GF-D8 (cell line): ENCODE measurements around the gene LRRC10.

Experiments used
- DNase-seq: peaks from one replicate; lab custom pipeline; 2025; lab: John Stamatoyannopoulos, UW

Gene LRRC10

DNA sequence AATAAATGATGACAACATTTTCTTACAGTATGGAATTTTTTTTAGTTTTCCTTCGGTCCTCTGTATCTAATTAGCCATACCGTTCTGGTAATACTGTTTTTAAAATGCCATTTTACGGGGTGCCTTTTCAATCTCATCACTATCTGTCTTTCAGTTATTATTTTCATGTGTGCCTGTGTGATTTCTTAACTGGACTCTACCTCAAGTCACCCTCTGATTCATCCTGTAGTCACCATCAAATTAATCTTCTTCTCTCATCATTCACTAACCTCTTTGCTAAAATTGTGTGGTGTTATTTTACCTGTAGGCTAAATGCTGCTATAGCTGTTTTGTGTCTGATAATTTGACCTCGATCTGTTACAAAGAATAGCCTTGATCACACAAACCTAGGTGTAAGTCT, 41.5 kb downstream of the LRRC10 start:
- DNase-seq, result no peak

DNA sequence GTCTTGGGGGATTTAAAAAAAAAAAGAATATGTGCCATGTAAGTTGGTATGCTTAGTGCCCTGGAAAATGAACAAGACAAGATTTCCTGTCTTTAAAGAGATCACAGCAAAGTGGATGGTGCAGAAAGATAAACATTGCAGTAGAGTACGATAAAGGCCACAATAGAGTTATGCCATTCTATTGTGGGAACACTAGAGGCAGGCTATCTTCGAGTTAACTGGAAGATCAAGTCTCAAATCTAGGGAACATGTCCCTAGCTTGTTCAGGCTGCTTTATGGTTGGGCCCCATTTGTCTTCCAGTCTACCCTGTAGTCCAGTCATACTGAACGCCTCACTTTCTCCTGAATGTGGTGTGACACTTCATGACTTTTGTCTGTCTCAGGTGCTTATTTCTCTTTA, 44.1 kb downstream of the LRRC10 start:
- DNase-seq, result no peak

DNA sequence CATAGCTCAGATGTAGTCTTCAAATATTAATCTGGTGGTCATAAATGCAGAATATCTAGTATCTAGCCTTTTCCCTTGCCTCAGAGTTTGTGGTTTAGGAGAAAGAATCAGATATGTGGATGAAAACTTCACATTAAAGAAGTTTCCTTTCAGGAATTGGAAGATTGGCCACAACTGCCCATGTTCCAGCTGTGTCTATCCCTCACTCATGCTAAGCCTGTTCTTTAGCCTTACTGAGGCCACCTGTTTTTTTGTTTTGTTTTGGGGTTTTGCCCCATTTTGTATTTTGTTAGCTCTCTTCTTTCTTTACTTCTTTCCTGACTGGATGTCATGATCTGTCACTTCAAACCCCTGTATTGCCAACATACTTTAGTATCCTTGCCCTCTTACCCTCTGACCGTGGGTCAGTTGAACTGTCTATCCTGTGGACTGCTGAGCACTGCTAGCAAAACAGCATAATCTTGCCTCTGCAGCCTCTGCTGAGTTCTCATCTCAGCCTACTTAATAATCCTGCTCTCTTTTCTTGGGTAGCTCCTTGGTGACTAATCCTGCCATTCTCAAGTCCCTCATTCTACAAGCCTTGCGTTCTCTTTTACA, 47.4 kb downstream of the LRRC10 start:
- DNase-seq, result no peak
